GM12872 (cell line): ENCODE measurements around the gene ARFGAP2.

ENCODE experiments used
- CTCF ChIP-seq: IDR thresholded peaks from 3 replicates; pipeline ENCODE4 v1.5.1; 2011; ENCODE audit warnings: low read depth, mild to moderate bottlenecking, low read length, moderate library complexity; ENCODE audit not compliant: insufficient read depth

ARFGAP2 gene

GRCh38 chr11:47172740-47173336 lies 3.8 kb downstream of the ARFGAP2 start:
- TF ChIP-seq CTCF: no peak

GRCh38 chr11:47171856-47172255 lies 4.8 kb downstream of the ARFGAP2 start:
- no peak for TF ChIP-seq CTCF

GRCh38 chr11:47171061-47171838 lies 5.4 kb downstream of the ARFGAP2 start:
- no peak for TF ChIP-seq CTCF

GRCh38 chr11:47166368-47166767 lies 10.3 kb downstream of the ARFGAP2 start:
- no peak for TF ChIP-seq CTCF

- no peak for TF ChIP-seq CTCF
Measured at GRCh38 chr11:47165253-47165840, 11.3 kb downstream of the ARFGAP2 start.

GRCh38 chr11:47164321-47164720 lies 12.4 kb downstream of the ARFGAP2 start:
- TF ChIP-seq CTCF: no peak

GRCh38 chr11:47163898-47164297 lies 12.8 kb downstream of the ARFGAP2 start:
- no peak for TF ChIP-seq CTCF
